Psoas muscle (tissue), 8 donors: ENCODE results near the gene ANKRD30A. TPM values are rescaled to one million over a fixed set of nuclear protein-coding genes. Genes with fewer than 3 reads are reported as not detected.
"Not testable (repeated sequence)": the region's sequence is repeated elsewhere in the genome, so short reads cannot be mapped to it uniquely, and the experiment has no call there.

ENCODE experiments used
- ATAC-seq, 4 donors: fragments of 200-7000 bp; cut with Tn5 transposase; one replicate each; pipeline ENCODE4 v1.9.1; 2020; ENCODE audit warnings: moderate library complexity in 3 of 4, mild to moderate bottlenecking in 2 of 4
- DNase-seq, 2 donors: peaks; one replicate each; pipeline ENCODE4 v3.0.0-alpha.2; 2020
- H3K27ac ChIP-seq: fragments of 200-600 bp; one replicate; pipeline ENCODE4 v1.8.0; 2022
- H3K27me3 ChIP-seq, 3 donors: fragments of 200-600 bp in 1 of 3; one replicate each; pipeline versions ENCODE4 v1.6.1 to v1.8.0; 2013 to 2022; ENCODE audit warnings: low read length in 2 of 3, mild to moderate bottlenecking in 2 of 3, moderate library complexity in 1 of 3; ENCODE audit not compliant: insufficient read depth in 3 of 3
- H3K36me3 ChIP-seq, 2 donors: fragments of 200-600 bp in 1 of 2; one replicate each; pipeline versions ENCODE4 v1.6.1 to v1.8.0; 2013 to 2022; ENCODE audit warnings: low read depth in 1 of 2, mild to moderate bottlenecking in 1 of 2, moderate library complexity in 1 of 2; ENCODE audit not compliant: insufficient read depth in 1 of 2
- H3K4me1 ChIP-seq: fragments of 200-600 bp; one replicate; pipeline ENCODE4 v1.8.0; 2022
- H3K4me3 ChIP-seq: fragments of 200-600 bp; one replicate; pipeline ENCODE4 v1.8.0; 2022; ENCODE audit warnings: mild to moderate bottlenecking
- H3K9me3 ChIP-seq: fragments of 200-600 bp; one replicate; pipeline ENCODE4 v1.8.0; 2022
- CTCF ChIP-seq: fragments of 200-600 bp; IDR thresholded peaks from one replicate; pipeline ENCODE4 v1.8.0; 2022; ENCODE audit warnings: antibody characterized with exemption
- WGBS, 3 donors: extraction: QIAGEN DNeasy Blood & Tissue Kit; methylation state at CpG; one replicate each; pipeline versions ENCODE4 v1.1.6 to v1.1.7; 2013; 5-methylcytosine and 5-hydroxymethylcytosine counted together
- intact Hi-C, 2 donors: fragments of 100-400 bp; cut with DNase I; formaldehyde crosslinking; loops; one replicate each; pipeline versions ENCODE4 v1.11.0 to v1.14.2; 2022
- polyA plus RNA-seq, 3 donors: library from polyadenylated mRNA; stranded (reverse); fragments of 200-250 nt; gene quantifications; one replicate each; pipeline ENCODE4 v1.2.3, GENCODE V29; 2013
- total RNA-seq, 4 donors: library from RNA; stranded (reverse); fragmentation: NEBNext Ultra II Directional in 2 of 4; extraction: Animal tissue kit (Norgen Biotek cat#: 25700) in 2 of 4; gene quantifications; one replicate each; pipeline versions ENCODE4 v1.2.1 to v1.2.4, GENCODE V29; 2021 to 2023
- donor health status: healthy with polysubstance abuse.
- donor health status: DM: no; HTN: no; CAD: no; lungs with moderate emphysema.
- donor health status: Bipolar disorder and iron deficiency.
- donor health status: healthy.
- donor health status: DM: yes; HTN: yes; CAD: no.
- donor health status: DM: no; HTN: no; CAD: no.
- donor health status: DM: no; HTN: no; CAD: no.
- donor health status: DM: yes; HTN: yes; CAD: no.

Gene ANKRD30A
- total and polyA plus RNA-seq, 7 donors: not detected

GRCh38 chr10:37390926-37391325 lies 265.5 kb downstream of the ANKRD30A start:
- Histone ChIP-seq H3K36me3 (no peaks in the 10 kb centered on the region), H3K9me3 (no peaks in the 10 kb centered on the region), H3K27me3 (no peaks in the 10 kb centered on the region), H3K4me1 (no peaks in the 10 kb centered on the region), H3K4me3 (no peak overlapping the region), H3K27ac (no peak overlapping the region)
- WGBS, 3 donors: 69 to 77% (median 75%) methylated on average over 3 of the region's 3 CpGs
- no peak for DNase-seq
- TF ChIP-seq CTCF: no peak
- no peak for ATAC-seq
- intact Hi-C loops: no loop called here

- H3K9me3 ChIP-seq, H3K4me3 ChIP-seq, H3K27me3 ChIP-seq, ATAC-seq, DNase-seq, H3K4me1 ChIP-seq, H3K27ac ChIP-seq, intact Hi-C loops, H3K36me3 ChIP-seq: not testable (repeated sequence)
- WGBS, 3 donors: 59 to 68% (median 59%) methylated on average over 2 of the region's 2 CpGs
Measured at GRCh38 chr10:37400774-37401173, 275.4 kb downstream of the ANKRD30A start.

GRCh38 chr10:37401225-37401624 lies 275.8 kb downstream of the ANKRD30A start:
- DNase-seq: no peak
- ATAC-seq: no peak
- WGBS, 3 donors: 58 to 61% (median 59%) methylated on average over 3 of the region's 3 CpGs
- no peaks in the 10 kb centered on the region for H3K4me1 ChIP-seq
- no peaks in the 10 kb centered on the region for H3K36me3 ChIP-seq
- no peak for TF ChIP-seq CTCF
- intact Hi-C loops: no loop called here
- no peaks in the 10 kb centered on the region for H3K9me3 ChIP-seq
- H3K4me3 ChIP-seq: no peak overlapping the region
- H3K27ac ChIP-seq: no peak overlapping the region
- H3K27me3 ChIP-seq: no peaks in the 10 kb centered on the region

- H3K36me3 ChIP-seq: no peaks in the 10 kb centered on the region
- H3K27ac ChIP-seq: no peak overlapping the region
- H3K27me3 ChIP-seq: no peaks in the 10 kb centered on the region
- no peaks in the 10 kb centered on the region for H3K9me3 ChIP-seq
- WGBS, 3 donors: 55 to 57% (median 56%) methylated on average over 2 of the region's 2 CpGs
- no peak for DNase-seq
- TF ChIP-seq CTCF: no peak
- intact Hi-C loops: no loop called here
- no peak for ATAC-seq
- H3K4me1 ChIP-seq: no peaks in the 10 kb centered on the region
- no peak overlapping the region for H3K4me3 ChIP-seq
Measured at GRCh38 chr10:37403776-37404175, 278.4 kb downstream of the ANKRD30A start.
